ENCODE data around the gene CCNL1.

CCNL1 gene

DNA sequence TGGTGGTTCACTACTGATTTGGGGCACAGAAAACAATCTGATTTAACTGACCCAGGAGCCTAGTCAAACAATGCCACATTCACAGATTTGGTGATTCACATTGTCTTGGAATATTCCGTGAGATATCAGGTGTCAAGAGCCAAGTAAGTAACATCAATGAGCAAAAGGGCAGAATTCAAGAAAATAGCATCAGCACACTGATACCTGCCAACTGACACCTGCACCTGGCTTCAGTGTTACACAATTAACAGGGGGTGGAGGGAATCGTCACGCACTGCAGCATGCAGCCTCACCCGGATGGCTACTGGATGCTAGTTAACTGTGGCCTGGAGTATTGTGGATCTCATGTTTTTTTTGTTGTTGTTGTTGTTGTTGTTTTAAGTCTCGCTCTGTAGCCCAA is 17.6 kb downstream of the CCNL1 start:
- no peak for DNase-seq

- no peak for DNase-seq
Measured at GRCh38 chr3:157139938-157140534, 19.9 kb downstream of the CCNL1 start.

DNA sequence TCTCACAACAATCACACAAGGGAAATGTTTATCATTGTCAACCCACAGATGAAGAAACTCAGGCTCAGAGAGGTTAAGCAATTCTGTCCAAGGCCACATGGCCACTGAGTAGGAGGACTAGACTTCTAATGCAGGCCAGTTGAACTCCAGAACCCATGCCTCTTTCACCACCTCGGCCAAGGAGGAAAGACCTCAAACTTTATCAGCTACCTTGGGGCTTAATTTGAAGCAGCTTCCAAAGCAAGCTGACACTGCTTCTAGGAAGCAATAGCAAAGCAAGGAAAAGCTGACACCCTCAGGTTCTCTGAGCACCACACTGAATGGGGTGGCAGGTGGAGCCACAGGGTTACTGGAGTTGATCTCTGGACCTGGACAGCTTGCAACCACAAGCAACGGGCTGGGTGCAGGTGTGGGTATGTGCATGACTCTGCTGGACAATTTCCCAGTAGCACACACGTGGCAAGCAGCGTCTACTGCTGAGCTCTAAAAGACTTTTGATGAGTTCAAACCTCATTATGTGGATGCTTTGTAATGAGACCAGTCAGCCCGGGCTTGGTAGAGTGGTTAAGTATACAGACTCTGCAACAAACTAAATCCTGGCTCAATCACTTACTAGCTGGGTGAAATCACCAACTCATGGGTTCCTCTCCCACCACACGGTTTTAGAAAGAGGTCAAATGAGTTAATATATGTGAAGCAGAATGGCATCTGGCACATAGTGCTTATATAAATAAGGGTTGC is 23.1 kb downstream of the CCNL1 start:
- peak; percentile 66 for DNase-seq

GRCh38 chr3:157135671-157136396 is 24.1 kb downstream of the CCNL1 start:
- DNase-seq, result no peak

GRCh38 chr3:157134620-157135191 is 25.2 kb downstream of the CCNL1 start:
- no peak for DNase-seq

GRCh38 chr3:157133434-157134320 is 26.3 kb downstream of the CCNL1 start:
- no peak for DNase-seq

DNA sequence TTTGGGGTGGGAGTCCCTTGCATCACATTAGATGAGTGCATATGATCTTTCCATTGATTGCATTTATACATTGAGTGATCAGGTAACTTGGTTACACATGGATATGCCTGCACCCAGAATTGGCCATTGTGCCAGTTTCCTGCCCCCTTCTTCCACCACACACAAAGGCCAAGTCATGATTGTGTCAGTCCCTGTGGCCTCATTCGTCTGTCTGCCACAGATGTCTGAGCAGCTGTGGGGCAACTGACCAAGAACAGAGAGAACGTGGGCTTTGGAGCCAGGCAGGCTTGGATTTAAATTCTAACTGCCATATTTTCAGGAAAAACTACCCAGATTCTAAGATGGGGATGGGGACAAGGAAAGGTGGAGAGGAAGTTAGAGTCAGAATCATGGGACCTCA is 27.0 kb downstream of the CCNL1 start:
- no peak for DNase-seq

DNA sequence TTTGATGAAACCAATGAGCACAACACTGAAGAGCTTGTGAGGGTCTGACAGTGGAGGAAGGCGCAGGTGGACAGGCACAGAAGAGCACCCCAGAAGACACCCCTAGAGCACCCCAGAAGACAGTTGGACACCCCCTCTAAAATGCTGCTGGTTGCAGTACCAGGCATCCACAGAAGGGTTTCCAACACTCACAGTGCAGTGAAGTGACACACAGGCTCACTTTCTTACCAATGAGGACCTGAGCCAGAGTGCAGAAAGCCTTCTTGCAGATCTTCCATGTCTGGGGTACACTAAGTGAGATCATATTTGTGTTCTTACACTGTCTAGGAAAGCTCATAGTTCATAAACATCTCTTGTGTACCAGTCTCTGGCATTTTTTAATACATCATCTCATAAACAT is 27.6 kb downstream of the CCNL1 start:
- no peak for DNase-seq

GRCh38 chr3:157131861-157132260 is 28.1 kb downstream of the CCNL1 start:
- DNase-seq, result no peak

GRCh38 chr3:157130467-157131251 is 29.3 kb downstream of the CCNL1 start:
- DNase-seq, result peak; percentile 76

DNA sequence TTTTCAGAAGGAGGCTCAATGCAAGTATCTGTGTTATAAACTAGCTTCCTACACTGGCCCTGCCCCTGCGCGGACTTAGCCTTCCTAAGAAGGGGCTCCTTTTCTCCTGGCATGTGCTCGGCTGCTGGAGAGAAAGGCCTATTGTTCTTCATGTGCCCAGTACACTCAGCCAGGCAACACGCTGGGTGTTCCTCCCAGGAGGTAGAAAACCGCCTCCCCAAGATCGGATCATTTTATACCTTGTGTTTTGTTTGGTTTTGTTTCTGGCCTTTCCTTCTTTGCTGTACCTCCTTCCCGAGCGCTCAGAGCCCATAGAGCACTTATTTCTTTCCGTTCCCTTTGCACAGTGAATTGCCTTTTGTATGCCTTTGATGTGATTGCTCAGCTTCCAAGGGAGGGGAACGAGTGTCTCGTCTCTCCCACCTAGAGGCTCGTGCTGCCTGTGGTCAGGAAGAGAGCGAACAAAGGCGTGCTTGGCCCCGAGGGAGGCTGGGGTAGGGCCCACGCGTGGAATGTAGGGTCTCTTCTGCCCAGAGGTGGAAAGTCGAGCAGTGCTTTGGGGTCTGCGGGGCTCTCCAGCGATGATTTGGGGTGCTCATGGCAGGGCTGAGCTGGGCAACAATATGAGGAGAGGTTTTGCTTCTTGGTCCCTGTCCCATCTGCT is 30.0 kb downstream of the CCNL1 start:
- DNase-seq, result no peak

GRCh38 chr3:157128771-157129681 is 30.9 kb downstream of the CCNL1 start:
- no peak for DNase-seq

DNA sequence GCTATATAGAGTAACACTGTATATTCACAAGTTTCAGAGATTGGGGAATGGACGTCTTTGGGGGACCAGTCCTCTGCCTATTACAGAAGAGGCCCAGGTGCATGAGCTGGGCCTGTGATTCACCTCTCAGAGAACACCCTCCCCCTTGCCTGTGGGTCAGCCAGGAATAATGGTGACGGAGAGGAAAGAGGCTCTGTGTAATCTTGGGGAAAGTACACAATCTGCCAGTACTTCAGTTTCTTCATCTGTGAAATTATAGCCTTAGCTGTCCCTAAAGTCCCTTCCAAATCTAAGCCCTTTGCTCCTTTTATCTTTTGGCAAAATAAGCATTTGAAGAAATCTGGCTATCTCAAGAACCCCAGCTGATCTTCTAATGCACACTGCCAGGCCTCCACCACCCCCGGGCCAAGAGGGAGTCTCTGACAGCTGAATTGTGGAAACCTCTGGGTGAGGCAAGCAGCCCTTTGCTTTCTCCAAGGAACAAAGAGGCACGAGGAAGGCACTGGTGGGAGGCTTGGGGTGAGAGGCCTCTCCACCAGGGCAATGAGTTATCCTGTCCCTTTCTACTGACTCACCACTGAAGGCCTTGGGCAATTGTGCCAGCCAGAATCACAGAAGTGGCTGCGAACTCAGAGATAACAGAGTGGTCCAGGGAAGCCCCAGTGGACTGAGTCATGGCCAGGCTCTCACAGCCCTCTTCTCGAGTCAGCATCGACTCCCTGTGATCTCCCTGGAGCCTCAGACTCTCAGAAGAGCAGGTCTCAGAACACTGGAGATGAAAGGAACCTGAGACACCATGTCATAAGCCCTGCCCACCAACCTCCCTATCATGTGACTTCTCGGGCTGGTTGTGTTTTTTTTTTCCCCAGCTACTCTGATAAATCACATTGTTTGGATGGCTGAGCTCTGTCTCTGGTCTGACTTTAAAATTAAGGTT is 31.8 kb downstream of the CCNL1 start:
- DNase-seq, result peak; percentile 81

- DNase-seq, result no peak
Measured at GRCh38 chr3:157127268-157127667, 32.7 kb downstream of the CCNL1 start.

DNA sequence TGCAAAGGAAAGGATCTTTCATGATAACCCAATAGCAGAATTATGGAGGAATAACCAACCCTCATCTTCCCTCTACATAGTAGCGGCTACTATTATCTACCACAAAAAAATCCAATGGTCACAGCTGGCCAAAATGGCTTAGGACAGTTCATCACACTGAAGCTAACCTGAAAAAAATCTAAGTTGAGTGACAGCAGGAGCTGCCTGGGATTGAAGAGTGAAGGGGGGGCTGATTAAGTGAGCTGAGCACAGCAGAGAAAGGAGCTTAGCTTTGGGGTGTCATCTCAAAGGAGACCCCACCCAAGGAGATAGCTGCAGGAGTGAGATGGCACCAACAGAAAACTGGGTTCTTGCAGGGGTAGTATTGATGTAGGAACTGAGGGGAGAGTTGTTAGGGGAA is 33.6 kb downstream of the CCNL1 start:
- DNase-seq, result no peak

GRCh38 chr3:157125101-157125500 is 34.8 kb downstream of the CCNL1 start:
- DNase-seq, result peak; percentile 18

GRCh38 chr3:157123621-157124020 is 36.3 kb downstream of the CCNL1 start:
- no peak for DNase-seq

DNA sequence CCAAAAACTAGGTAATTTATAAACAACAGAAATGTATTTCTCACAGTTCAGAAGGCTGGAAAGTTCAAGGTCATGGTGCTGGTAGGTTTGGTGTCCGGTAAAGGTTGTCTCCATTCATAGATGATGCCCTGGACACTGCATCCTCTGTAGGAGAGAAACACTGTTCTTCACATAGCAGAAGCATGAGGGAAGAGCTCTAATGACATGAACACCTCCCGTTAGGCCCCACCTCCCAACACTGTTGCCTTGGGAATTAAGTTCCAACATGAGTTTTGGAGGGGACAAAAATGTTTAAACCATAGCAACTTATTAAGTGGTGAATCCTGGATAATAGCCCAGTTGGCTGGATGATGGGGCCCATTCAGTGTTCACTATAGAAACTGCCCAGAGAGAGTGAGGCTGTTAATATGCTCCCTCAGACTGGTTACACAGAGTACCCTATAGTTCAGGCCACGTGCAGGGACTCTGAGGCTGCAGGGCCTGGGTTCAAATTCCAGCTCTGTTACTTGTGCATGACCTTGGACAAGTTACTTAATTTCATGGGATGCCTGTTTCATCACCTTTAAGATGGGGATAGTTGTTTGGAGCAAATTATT is 37.0 kb downstream of the CCNL1 start:
- no peak for DNase-seq

DNA sequence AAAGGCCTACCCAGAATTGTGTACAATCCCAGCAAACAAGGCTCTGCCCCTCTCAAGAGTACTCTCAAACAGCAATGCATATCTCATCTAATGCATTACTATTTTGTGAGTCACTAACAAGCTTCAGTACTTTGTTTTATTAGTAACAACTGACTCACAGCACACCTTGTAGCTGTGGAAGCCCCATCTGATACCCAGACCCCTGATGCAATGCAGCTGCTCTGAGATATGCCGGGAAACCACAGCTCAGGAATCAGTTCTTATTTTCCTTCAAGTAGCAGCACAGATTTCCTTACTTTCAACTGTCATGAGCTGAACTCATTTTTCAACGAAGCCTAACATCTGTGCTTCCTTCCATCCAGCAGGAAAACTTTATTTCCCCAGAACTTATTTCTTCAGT is 37.8 kb downstream of the CCNL1 start:
- no peak for DNase-seq
